ENCODE measurements around the gene LRRC32.

Gene LRRC32

GRCh38 chr11:76636826-76637460, 33.6 kb downstream of the LRRC32 start:
- TF ChIP-seq CTCF (IDR thresholded peaks at IDR 0.05; ENCODE audit: low read depth, low read length): no peak
- no peak for DNase-seq (ENCODE audit: extremely low read depth, low read depth)

- no peak for TF ChIP-seq CTCF (IDR thresholded peaks at IDR 0.05; ENCODE audit: low read depth, low read length)
- DNase-seq (ENCODE audit: extremely low read depth, low read depth): no peak
Measured at GRCh38 chr11:76635991-76636738, 34.4 kb downstream of the LRRC32 start.

- no peak for TF ChIP-seq CTCF (IDR thresholded peaks at IDR 0.05; ENCODE audit: low read depth, low read length)
- no peak for DNase-seq (ENCODE audit: extremely low read depth, low read depth)
Measured at GRCh38 chr11:76634886-76635285, 35.7 kb downstream of the LRRC32 start.

GRCh38 chr11:76632492-76632891, 38.1 kb downstream of the LRRC32 start:
- DNase-seq (ENCODE audit: extremely low read depth, low read depth): no peak
- TF ChIP-seq CTCF (IDR thresholded peaks at IDR 0.05; ENCODE audit: low read depth, low read length): no peak

GRCh38 chr11:76631566-76632308, 38.8 kb downstream of the LRRC32 start:
- no peak for TF ChIP-seq CTCF (IDR thresholded peaks at IDR 0.05; ENCODE audit: low read depth, low read length)
- no peak for DNase-seq (ENCODE audit: extremely low read depth, low read depth)

- TF ChIP-seq CTCF (IDR thresholded peaks at IDR 0.05; ENCODE audit: low read depth, low read length): no peak
Measured at GRCh38 chr11:76630600-76631281, 39.8 kb downstream of the LRRC32 start.

More at GRCh38 chr11:76630600-76631281, 39.8 kb downstream of the LRRC32 start:
- DNase-seq (ENCODE audit: extremely low read depth, low read depth): no peak
